ENCODE measurements around the gene PRKCH.

DNA sequence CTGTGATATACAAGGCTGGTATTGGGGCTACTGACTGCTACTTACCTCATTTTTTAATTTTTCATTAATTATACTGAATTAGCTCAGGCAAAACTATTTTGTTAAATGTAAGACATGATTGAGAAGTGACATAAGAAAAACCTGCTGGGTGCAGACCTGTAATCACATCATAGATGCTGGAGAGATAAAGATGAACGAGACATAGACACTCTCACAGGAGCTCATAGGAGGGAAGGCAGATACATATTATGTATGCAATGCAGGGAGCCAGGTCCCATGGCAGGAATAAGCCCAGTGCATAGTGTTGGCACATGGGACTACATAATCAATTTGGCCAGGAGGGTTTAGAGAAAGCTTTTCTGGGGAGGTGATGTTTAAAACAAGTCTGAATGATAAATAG lies 74.9 kb downstream of the PRKCH start:
- TF ChIP-seq CTCF (IDR thresholded peaks at IDR 0.05) (no peak), POLR2A (IDR thresholded peaks at IDR 0.05) (no peak)
